K562 (cell line): Measurements from ENCODE around the gene ORC3. TPM values are rescaled to one million over a fixed set of nuclear protein-coding genes. Genes with fewer than 3 reads are reported as not detected.
"Not testable (repeated sequence)": the region's sequence is repeated elsewhere in the genome, so short reads cannot be mapped to it uniquely, and the experiment has no call there.

Experiments used
- ATAC-seq: fragments of 200-7000 bp; cut with Tn5 transposase; 3 replicates; pipeline ENCODE4 v1.9.1; 2020; ENCODE audit warnings: moderate library complexity
- BruUV-seq: library from RNA; stranded (reverse); fragments of 400-500 nt; replicated peaks from 2 replicates; lab custom pipeline; 2021; lab: Mats Ljungman, UMichigan
- CTCF ChIA-PET: fragments of 300-600 bp; formaldehyde crosslinking; extraction: SDS; loops from one replicate; lab custom pipeline; 2021; ENCODE audit warnings: low intra/inter-chr PET ratio; lab: Yijun Ruan, JAX
- POLR2A ChIA-PET: fragments of 300-600, 350-650 bp; sonication (Branson Sonifier 250); formaldehyde crosslinking; extraction: SDS; loops from one replicate; lab custom pipeline; 2021; ENCODE audit warnings: antibody characterized with exemption, inconsistent platforms; lab: Yijun Ruan, JAX
- DNase-seq, 4 experiments: peaks; one replicate each; pipeline versions ENCODE4 v3.0.0 to v3.0.0-alpha.2; 2011 to 2018; ENCODE audit warnings: low spot score in 3 of 4, mixed read lengths in 3 of 4; ENCODE audit errors: extremely low read depth in 1 of 4
- FAIRE-seq: peaks from 2 replicates; lab custom pipeline; 2011; peaks lifted over from hg19 to GRCh38; lab: Jason Lieb, UNC
- H2AFZ ChIP-seq: 2 replicates; pipeline ENCODE4 v1.6.0; 2011; ENCODE audit warnings: low read depth, low read length, control low read depth, inconsistent platforms
- H3K27ac ChIP-seq: fragments of 200-600 bp; 3 replicates; pipeline ENCODE4 v1.8.0; 2011; ENCODE audit warnings: low read depth, mild to moderate bottlenecking, control low read depth, inconsistent platforms, low read length, moderate library complexity, mixed read lengths; ENCODE audit errors: extremely low read depth
- H3K27me3 ChIP-seq, 2 experiments: fragments of 300-600 bp in 1 of 2; 2 replicates in 1 of 2; 3 replicates in 1 of 2; pipeline versions ENCODE4 v1.6.0 to v1.8.0; 2011; ENCODE audit warnings: inconsistent platforms in 2 of 2, low read length in 2 of 2, mild to moderate bottlenecking in 1 of 2, mixed read lengths in 1 of 2, moderate library complexity in 1 of 2; ENCODE audit not compliant: control insufficient read depth in 2 of 2, insufficient read depth in 2 of 2
- H3K36me3 ChIP-seq: fragments of 300-600 bp; 3 replicates; pipeline ENCODE4 v1.8.0; 2011; ENCODE audit warnings: mild to moderate bottlenecking, low read length, inconsistent platforms; ENCODE audit not compliant: control insufficient read depth, insufficient read depth
- H3K4me1 ChIP-seq, 2 experiments: fragments of 200-600 bp in 1 of 2; replicated peaks in 1 of 2; 2 replicates in 1 of 2; 3 replicates in 1 of 2; pipeline versions ENCODE4 v1.5.1 to v1.8.0; 2011; ENCODE audit warnings: inconsistent platforms in 2 of 2, low read length in 2 of 2, mild to moderate bottlenecking in 1 of 2, mixed read lengths in 1 of 2, moderate library complexity in 1 of 2; ENCODE audit not compliant: control insufficient read depth in 2 of 2, insufficient read depth in 2 of 2
- H3K4me2 ChIP-seq: 2 replicates; pipeline ENCODE4 v1.6.1; 2011; ENCODE audit warnings: low read length, control low read depth, inconsistent platforms, mixed read lengths; ENCODE audit not compliant: insufficient read depth
- H3K4me3 ChIP-seq: fragments of 200-600 bp; sonication (generic), shearing (Covaris generic); 2 replicates; pipeline ENCODE4 v1.5.1; 2016; ENCODE audit warnings: control low read depth, inconsistent platforms
- H3K79me2 ChIP-seq: fragments of 200-600 bp; 3 replicates; pipeline ENCODE4 v1.8.0; 2011; ENCODE audit warnings: low read length, inconsistent platforms; ENCODE audit not compliant: control insufficient read depth, insufficient read depth
- H3K9ac ChIP-seq, 2 experiments: 2 replicates each; pipeline versions ENCODE4 v1.6.0 to v1.6.1; 2011; ENCODE audit warnings: low read depth in 2 of 2, low read length in 2 of 2, control low read depth in 1 of 2, inconsistent platforms in 1 of 2, mild to moderate bottlenecking in 1 of 2, mixed read lengths in 1 of 2; ENCODE audit not compliant: insufficient read depth in 1 of 2
- H3K9me1 ChIP-seq: one replicate; pipeline ENCODE4 v1.6.0; 2011; ENCODE audit warnings: inconsistent platforms, mild to moderate bottlenecking, low read length, moderate library complexity; ENCODE audit not compliant: control insufficient read depth, insufficient read depth
- H3K9me3 ChIP-seq: replicated peaks from 2 replicates; pipeline ENCODE4 v1.5.1; 2011; ENCODE audit warnings: low read depth, low read length, inconsistent platforms; ENCODE audit not compliant: control insufficient read depth, insufficient read depth
- H4K20me1 ChIP-seq: replicated peaks from 2 replicates; pipeline ENCODE4 v1.6.1; 2011; ENCODE audit warnings: low read length, inconsistent platforms, mixed read lengths; ENCODE audit not compliant: control insufficient read depth, insufficient read depth
- MED1 ChIP-seq: sonication (generic); formaldehyde crosslinking; IDR thresholded peaks from 2 replicates; pipeline ENCODE4 v1.8.1; 2023; ENCODE audit warnings: missing genetic modification reagents, borderline replicate concordance
- SREBF2 ChIP-seq: sonication (generic); formaldehyde crosslinking; IDR thresholded peaks from 2 replicates; pipeline ENCODE4 v1.4.0; 2020; ENCODE audit warnings: mild to moderate bottlenecking, missing genetic modification reagents
- ZBTB40 ChIP-seq, 2 experiments: fragments of 450-650 bp in 1 of 2; sonication (generic) in 1 of 2; formaldehyde crosslinking in 1 of 2; IDR thresholded peaks; 2 replicates each; pipeline versions ENCODE4 v1.7.1 to v1.9.0; 2016 to 2022; ENCODE audit warnings: inconsistent platforms in 1 of 2, mild to moderate bottlenecking in 1 of 2, missing genetic modification reagents in 1 of 2
- WGBS: fragments of 100-300 bp; shearing (Covaris generic); methylation state at CpG from one replicate; pipeline ENCODE4 v1.1.6; 2016; ENCODE audit warnings: low coverage, mixed read lengths; ENCODE audit not compliant: insufficient coverage; ENCODE audit errors: missing lambda C conversion rate; 5-methylcytosine and 5-hydroxymethylcytosine counted together
- in situ Hi-C: fragments of 300-500 bp; cut with MboI; formaldehyde crosslinking; loops from 4 replicates; pipeline ENCODE4 v1.15.0; 2018; ENCODE audit warnings: inconsistent platforms, mixed read lengths
- intact Hi-C: fragments of 100-400 bp; cut with micrococcal nuclease; formaldehyde crosslinking; loops from 2 replicates; pipeline ENCODE4 v1.14.2; 2022
- polyA plus RNA-seq, 8 experiments: library from polyadenylated mRNA; depleted of rRNA in 4 of 8; stranded (reverse) in 5 of 8; unstranded in 3 of 8; fragments of >200 nt; fragmentation: Nextera tagmentation in 2 of 8; fragmentation: Illumina TruSeq in 1 of 8; extraction: Ambion mirVana in 2 of 8; extraction: Trizol in 1 of 8; gene quantifications; 2 replicates each; pipeline versions ENCODE4 v1.2.1 to v1.2.3, GENCODE V29; 2011 to 2014; ENCODE audit warnings: inconsistent platforms in 1 of 8, missing spikeins in 1 of 8
- total RNA-seq, 7 experiments: library from RNA; depleted of rRNA in 6 of 7; stranded (reverse); fragments of >200 nt in 6 of 7; fragmentation: Illumina TruSeq in 2 of 7; extraction: Trizol in 2 of 7; gene quantifications; 2 replicates each; pipeline versions ENCODE4 v1.2.1 to v1.2.3, GENCODE V29; 2011 to 2021; ENCODE audit warnings: low replicate concordance in 1 of 7

The ORC3 gene
- total and polyA plus RNA-seq, 9 of the 15 experiments (the other 6 are each of a cell fraction or from before 2014, with no cell fraction given) = 28.8 to 159 (median 74.8) TPM

GRCh38 chr6:87692086-87692485, 102.2 kb downstream of the ORC3 start (continued):
- TF ChIP-seq ZBTB40 (IDR thresholded peaks at IDR 0.05) (no peak), ZBTB40 (CRISPR knock-in tag; IDR thresholded peaks at IDR 0.05) (no peak), SREBF2 (CRISPR knock-in tag) (no peak), MED1 (CRISPR knock-in tag) (no peak)
- TF ChIP-seq, all 486 proteins: peak for 0

GRCh38 chr6:87696817-87697216, 106.9 kb downstream of the ORC3 start:
- POLR2A ChIA-PET = interaction anchor here (0.7 to 7.8 kb wide), 3 partner anchors 7 to 108 kb away, joined by 4 to 77 read pairs (median 57); no protein-coding TSS in a partner anchor
- H3K4me3 ChIP-seq, H3K9ac ChIP-seq, H3K4me2 ChIP-seq, DNase-seq, H3K4me1 ChIP-seq, BruUV-seq, ATAC-seq, H3K27me3 ChIP-seq, H3K9me1 ChIP-seq, H3K9me3 ChIP-seq, H2AFZ ChIP-seq, CTCF ChIA-PET, FAIRE-seq, in situ Hi-C loops, H3K27ac ChIP-seq: not testable (repeated sequence)
- H3K79me2 ChIP-seq = peaks cover 99% of the 10 kb centered on the region
- intact Hi-C loops = loop anchor here (10.0 kb wide), 1 partner anchor 302 kb away; no protein-coding TSS in a partner anchor
- WGBS = 95% methylated on average over 11 of the region's 12 CpGs
- H3K36me3 ChIP-seq = peaks cover 50% of the 10 kb centered on the region
- H4K20me1 ChIP-seq = peaks cover 54% of the 10 kb centered on the region
